Subcutaneous adipose tissue (tissue), 4 donors: Measurements from ENCODE around the gene NELL1. TPM values are rescaled to one million over a fixed set of nuclear protein-coding genes. Genes with fewer than 3 reads are reported as not detected.

Experiments used
- total RNA-seq, 4 donors: library from RNA; depleted of rRNA; stranded (reverse); fragments of >200 nt; gene quantifications; one replicate each; pipeline ENCODE4 v1.1.0, GENCODE V29; 2016
- TF ChIP-seq, protein P1 (sequence below): fragments of 450-650 bp; IDR thresholded peaks from one replicate; pipeline ENCODE4 v1.5.1; 2016; ENCODE audit warnings: low read depth, mild to moderate bottlenecking, control low read depth, antibody characterized with exemption, moderate library complexity

The NELL1 gene
- total RNA-seq, 4 donors from 2014 or later: not detected

DNA sequence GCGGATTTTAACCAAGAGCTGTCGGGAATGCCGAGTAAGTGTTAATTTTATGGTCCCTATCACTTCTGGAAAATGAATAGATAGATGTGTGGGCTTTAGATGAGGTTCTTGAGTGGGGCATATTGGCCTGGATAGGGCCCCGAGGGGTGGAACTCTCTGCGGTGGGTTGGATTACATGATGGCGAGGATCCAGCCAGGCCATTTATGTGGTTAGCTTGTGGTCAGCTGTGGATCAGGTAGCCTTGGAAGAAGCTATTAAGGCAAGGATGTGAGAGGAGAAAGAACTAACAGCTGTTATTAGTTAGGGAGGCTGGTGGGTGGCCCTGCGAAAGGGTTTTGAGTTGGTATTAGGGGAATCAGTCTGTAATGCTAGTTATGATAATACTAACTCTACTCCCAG lies 268.4 kb downstream of the NELL1 start:
- TF ChIP-seq, protein P1, sequence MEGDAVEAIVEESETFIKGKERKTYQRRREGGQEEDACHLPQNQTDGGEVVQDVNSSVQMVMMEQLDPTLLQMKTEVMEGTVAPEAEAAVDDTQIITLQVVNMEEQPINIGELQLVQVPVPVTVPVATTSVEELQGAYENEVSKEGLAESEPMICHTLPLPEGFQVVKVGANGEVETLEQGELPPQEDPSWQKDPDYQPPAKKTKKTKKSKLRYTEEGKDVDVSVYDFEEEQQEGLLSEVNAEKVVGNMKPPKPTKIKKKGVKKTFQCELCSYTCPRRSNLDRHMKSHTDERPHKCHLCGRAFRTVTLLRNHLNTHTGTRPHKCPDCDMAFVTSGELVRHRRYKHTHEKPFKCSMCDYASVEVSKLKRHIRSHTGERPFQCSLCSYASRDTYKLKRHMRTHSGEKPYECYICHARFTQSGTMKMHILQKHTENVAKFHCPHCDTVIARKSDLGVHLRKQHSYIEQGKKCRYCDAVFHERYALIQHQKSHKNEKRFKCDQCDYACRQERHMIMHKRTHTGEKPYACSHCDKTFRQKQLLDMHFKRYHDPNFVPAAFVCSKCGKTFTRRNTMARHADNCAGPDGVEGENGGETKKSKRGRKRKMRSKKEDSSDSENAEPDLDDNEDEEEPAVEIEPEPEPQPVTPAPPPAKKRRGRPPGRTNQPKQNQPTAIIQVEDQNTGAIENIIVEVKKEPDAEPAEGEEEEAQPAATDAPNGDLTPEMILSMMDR: no peak

DNA sequence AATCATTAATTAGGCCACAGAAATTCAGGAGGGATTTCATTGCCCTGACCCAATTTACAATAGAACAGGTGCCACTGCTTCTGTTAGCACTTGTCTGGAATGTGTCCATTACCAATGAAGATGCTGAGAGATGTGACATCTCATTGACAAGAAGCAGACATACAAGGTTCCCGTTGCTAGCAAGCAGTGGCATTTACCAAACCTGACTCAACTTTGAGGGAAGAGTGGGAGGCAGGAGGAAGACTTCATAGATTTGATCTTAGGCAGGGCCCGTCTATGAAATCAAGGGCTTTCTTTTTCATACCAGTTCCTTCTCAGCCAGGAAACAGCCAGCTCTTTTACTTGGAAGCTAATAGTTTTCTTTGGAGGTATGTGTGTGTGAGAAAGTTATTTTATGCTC lies 280.2 kb downstream of the NELL1 start:
- TF ChIP-seq, protein P1: no peak

DNA sequence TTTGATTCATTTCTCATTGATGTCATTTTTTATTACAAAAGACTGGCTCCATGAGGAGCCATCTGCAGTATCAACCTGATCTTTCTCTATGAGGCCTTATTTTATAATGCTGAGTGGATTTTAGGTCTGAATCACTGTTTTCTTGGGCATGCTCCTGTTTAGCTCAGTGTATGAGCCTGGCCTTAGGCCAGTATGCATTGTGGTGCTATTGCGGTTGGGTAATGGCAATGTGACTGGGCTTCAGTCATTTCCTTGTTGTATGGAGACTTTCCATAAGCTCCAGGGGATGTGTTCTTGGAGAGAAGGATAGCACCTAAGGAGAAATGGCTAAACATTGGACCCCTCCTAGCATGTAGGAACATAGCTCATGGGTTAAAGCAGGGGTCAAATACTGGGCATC lies 293.2 kb downstream of the NELL1 start:
- TF ChIP-seq, protein P1: no peak

DNA sequence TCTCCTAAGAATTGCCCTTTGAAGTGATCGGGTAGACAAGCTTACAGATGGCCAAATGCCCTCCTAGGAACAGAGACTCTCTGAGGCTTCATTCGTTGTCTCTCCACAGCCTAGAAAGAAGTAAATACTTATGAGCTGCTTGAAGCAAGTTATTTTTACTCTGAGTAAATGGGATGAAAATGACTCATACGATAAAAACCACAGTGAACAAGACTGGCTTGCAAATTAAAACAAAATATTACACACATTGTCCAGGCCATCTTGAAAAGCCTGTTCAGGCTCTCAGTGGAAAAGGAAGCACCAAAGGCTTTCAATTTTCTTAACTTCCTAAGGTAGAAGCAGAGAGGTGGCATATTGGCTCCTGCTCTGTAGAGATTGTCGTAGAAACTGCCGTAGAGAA lies 294.2 kb downstream of the NELL1 start:
- TF ChIP-seq, protein P1: no peak

DNA sequence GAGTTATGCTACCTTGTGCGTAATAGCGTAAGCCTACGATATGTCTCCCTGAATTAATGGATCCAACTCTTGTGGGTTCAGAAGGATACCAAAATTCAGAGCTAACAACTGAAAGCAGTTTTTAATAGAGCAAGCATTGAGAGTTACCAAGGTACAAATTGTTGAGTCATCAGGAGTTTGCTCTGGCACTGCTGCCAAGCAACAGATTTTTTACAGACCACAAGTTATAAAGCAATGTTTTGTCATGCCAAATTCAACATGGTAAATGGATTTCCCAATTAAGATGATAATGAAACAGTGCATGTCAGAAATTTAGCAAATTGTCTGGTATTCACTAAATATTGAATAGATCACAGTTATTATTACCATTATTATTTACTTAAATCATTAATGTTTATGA lies 295.6 kb downstream of the NELL1 start:
- TF ChIP-seq, protein P1: no peak

DNA sequence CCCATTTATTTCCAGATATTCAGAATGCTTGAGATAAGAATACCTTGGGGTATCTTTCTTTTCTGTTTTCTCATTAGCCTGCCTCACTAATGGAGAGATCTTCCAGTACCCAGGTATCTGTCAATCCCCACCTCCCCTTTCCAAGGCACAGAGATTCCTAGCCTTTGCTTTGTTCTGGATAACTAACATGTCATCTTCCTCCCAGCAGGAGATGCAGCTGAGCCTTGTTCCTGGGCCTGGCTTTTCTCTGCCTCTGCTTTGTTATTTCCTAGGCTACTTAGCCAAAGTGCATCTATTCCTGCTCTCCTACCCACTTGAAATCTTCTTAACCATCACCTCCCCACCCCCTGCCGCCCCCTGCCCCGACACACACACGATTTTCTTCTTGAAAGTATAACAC lies 297.1 kb downstream of the NELL1 start:
- TF ChIP-seq, protein P1: no peak

DNA sequence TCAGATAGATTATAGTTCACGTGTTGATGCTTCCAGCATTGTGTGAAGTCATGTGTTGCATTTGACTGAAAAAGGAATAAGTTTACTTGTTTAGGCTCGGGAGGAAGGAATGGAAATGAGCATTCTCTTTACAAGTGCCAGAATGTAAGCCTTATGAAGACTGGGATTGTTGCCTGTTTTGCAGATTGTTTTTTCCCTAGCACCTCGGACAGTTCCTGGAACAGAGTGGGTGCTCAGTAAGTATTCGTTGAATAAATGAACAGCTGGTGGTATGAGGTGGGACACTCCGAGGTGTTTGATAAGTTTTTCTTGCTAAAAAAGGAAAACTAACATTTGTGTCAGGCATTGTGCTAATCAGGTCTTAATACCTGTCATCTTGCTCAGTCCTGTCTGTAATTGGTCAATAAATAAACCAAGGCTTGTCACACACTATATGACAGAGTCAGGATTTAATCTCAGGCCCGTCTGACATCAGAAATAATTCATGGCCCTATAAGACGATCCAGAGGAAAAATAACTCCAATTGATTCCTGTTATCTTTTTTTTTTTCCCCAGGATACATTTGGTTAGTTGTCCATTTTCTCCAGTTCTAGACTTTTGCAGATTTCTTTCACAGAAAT lies 304.7 kb downstream of the NELL1 start:
- TF ChIP-seq, protein P1: no peak
